ENCODE data around the gene MAP1B. TPM values are rescaled to one million over a fixed set of nuclear protein-coding genes. Genes with fewer than 3 reads are reported as not detected.

MAP1B gene
- total and polyA plus RNA-seq, 9 of the 15 experiments (the other 6 are each of a cell fraction or from before 2014, with no cell fraction given): 5.2 to 66.1 (median 17.3) TPM

DNA sequence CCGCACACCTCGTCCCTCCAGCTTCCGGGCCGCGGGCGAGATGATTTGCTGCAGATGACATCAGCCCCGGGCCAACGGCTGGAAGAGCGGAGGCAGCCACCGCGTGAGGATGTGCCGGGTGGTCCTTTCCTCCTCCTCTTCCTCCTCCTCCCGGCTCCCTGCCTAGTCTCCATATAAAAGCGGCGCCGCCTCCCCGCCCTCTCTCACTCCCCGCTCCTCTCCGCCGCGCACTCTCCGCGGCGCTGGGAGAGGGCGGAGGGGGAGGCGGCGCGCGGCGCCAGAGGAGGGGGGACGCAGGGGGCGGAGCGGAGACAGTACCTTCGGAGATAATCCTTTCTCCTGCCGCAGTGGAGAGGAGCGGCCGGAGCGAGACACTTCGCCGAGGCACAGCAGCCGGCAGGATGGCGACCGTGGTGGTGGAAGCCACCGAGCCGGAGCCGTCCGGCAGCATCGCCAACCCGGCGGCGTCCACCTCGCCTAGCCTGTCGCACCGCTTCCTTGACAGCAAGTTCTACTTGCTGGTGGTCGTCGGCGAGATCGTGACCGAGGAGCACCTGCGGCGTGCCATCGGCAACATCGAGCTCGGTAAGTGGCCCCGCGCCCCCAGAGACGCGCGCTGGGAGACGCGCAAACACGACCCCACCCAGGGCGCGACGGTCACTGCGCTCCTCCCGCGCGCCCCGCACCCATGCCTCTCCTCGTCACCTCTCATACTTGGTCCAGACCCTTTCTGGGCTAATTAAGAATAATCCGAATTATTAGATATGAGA lies at the start of gene MAP1B (continued):
- TF ChIP-seq HMG20A (CRISPR knock-in tag; conservative IDR thresholded peaks at IDR 0.05) (no peak), ZNF41 (CRISPR knock-in tag; conservative IDR thresholded peaks at IDR 0.05) (no peak), MAFK (IDR thresholded peaks at IDR 0.05; ENCODE audit: low read length) (no peak), ZNF586 (CRISPR knock-in tag; conservative IDR thresholded peaks at IDR 0.05) (no peak), SIX5 (IDR thresholded peaks at IDR 0.05; ENCODE audit: borderline replicate concordance in 1 of 2, insufficient read depth in 1 of 2, low read depth in 1 of 2, low read length in 2 of 2) (no peak), ATF6 (CRISPR knock-in tag; IDR thresholded peaks at IDR 0.05) (0 out of 2 replicates have a peak, but pooled peaks have one; percentile 52), ZFP91 (CRISPR knock-in tag; IDR thresholded peaks at IDR 0.05) (no peak), PHTF2 (CRISPR knock-in tag; IDR thresholded peaks at IDR 0.05) (no peak), ZSCAN32 (CRISPR knock-in tag; IDR thresholded peaks at IDR 0.05) (no peak), HNRNPUL1 (IDR thresholded peaks at IDR 0.05; ENCODE audit: low read length) (no peak), ARID2 (IDR thresholded peaks at IDR 0.05) (no peak), NBN (IDR thresholded peaks at IDR 0.05; ENCODE audit: low read depth) (no peak), STAT5A (IDR thresholded peaks at IDR 0.05; ENCODE audit: borderline replicate concordance, low read length) (no peak), POLR2AphosphoS2 (IDR thresholded peaks at IDR 0.05; ENCODE audit: low read length) (no peak), HNRNPLL (IDR thresholded peaks at IDR 0.05; ENCODE audit: low read depth, low read length, poor library complexity, severe bottlenecking) (peak; percentile 57), ZNF239 (CRISPR knock-in tag; IDR thresholded peaks at IDR 0.05) (no peak), RBM25 (IDR thresholded peaks at IDR 0.05; ENCODE audit: low read depth, low read length, severe bottlenecking) (no peak), TSHZ1 (CRISPR knock-in tag; IDR thresholded peaks at IDR 0.05) (no peak)
- TF ChIP-seq, protein P1, sequence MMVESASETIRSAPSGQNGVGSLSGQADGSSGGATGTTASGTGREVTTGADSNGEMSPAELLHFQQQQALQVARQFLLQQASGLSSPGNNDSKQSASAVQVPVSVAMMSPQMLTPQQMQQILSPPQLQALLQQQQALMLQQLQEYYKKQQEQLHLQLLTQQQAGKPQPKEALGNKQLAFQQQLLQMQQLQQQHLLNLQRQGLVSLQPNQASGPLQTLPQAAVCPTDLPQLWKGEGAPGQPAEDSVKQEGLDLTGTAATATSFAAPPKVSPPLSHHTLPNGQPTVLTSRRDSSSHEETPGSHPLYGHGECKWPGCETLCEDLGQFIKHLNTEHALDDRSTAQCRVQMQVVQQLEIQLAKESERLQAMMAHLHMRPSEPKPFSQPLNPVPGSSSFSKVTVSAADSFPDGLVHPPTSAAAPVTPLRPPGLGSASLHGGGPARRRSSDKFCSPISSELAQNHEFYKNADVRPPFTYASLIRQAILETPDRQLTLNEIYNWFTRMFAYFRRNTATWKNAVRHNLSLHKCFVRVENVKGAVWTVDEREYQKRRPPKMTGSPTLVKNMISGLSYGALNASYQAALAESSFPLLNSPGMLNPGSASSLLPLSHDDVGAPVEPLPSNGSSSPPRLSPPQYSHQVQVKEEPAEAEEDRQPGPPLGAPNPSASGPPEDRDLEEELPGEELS (CRISPR knock-in tag; IDR thresholded peaks at IDR 0.05; ENCODE audit: borderline replicate concordance): peak; percentile 66; the same call in 1 of the 2 replicates

All from K562 (cell line).